ENCODE measurements around the gene TYSND1.
"Not testable (repeated sequence)": the region's sequence is repeated elsewhere in the genome, so short reads cannot be mapped to it uniquely, and the experiment has no call there.

Gene TYSND1

GRCh38 chr10:70132098-70133029 is 14.1 kb downstream of the TYSND1 start, which contains the start of gene AIFM2:
Gene AIFM2 (minus strand): TSS chr10:70132825. CDS start chr10:70124084, 8,741 bp downstream.
- peak; percentile 91 for DNase-seq (ENCODE audit: low spot score)

GRCh38 chr10:70131560-70131937 is 15.0 kb downstream of the TYSND1 start:
- DNase-seq (ENCODE audit: low spot score): no peak

GRCh38 chr10:70130878-70131559 is 15.5 kb downstream of the TYSND1 start:
- no peak for DNase-seq (ENCODE audit: low spot score)

DNA sequence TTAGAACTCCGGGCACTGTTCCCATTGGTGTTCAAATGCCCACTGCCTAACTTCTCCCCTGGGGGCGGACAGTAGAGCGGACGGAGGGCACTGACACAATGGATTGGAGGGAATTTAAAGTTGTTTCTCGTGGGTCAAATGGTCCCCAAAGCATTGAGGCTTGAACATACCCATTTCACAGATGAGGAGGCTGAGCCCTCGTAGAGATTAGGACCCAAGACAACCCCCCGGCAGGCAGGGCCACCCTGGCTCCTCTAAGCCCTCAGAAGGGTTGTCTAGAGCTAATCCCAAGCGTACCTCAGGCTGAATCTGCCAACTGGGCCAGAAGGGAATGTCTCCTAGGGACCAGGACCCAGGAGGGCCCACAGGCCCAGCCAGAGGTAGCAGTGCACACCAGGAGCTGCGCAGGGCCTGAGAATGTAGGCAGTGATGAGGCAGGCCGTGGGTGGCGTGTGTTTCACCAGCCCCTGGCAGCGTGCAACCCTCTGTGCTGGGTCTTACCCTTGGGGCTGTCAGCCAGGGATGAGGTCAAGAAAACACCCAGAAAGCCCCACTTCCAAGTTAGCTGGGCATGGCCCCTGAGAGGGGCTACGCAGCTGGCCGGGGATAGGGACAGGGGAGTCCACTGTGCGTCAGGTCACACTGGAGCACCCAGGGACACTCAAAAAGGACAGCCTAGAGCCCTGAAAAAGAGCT is 19.7 kb downstream of the TYSND1 start:
- no peak for DNase-seq (ENCODE audit: low spot score)

DNA sequence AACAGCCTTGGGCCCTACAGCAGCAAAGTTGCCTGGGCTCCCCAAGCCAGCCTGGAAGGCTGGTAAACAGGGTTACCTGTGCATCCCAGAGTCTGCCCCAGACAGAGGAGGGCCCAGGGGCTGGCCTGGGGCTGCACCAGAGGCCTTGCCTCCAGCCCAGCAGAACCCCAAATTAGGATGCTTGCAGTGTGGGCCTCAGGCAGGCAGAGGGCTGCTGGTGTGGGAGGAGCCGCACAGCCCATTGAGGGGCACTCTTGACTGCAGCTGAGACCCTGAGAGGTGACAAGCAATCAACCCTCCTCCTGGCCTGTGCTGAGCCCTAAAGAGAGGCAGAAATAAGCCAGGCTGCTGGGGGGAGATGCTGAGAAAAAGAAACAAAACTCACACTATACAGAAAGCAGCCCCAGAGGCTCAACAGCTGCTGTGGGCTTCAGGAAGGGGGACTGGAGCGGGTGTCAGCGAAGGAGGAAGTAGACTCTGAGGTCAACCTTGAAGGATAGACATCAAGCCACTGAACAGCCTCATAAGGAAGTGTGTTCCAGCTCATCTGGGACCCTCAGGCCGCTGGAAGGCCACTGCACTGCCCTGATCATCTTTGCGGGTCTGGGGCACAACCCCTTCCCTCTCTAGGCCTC is 20.5 kb downstream of the TYSND1 start:
- DNase-seq (ENCODE audit: low spot score): no peak

DNA sequence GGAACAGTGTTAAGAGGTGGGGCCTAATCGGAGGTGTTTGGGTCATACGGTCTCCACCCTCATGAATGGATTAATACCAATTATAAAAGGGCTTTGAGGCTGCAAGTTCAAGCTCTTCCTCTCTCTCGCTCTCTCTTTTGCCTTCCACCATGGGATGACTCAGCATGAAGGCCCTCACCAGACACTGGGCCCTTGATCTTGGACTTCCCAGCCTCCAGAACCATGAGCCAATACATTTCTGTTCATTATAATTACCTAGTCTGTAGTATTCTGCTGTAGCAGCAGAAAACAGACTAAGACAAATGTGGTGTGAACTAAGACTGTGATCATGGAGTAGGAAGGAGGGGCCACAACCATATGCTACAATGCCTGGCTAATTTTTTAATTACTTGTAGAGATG is 21.6 kb downstream of the TYSND1 start:
- DNase-seq (ENCODE audit: low spot score): no peak

- DNase-seq (ENCODE audit: low spot score): no peak
Measured at GRCh38 chr10:70124415-70124814, 22.1 kb downstream of the TYSND1 start.

DNA sequence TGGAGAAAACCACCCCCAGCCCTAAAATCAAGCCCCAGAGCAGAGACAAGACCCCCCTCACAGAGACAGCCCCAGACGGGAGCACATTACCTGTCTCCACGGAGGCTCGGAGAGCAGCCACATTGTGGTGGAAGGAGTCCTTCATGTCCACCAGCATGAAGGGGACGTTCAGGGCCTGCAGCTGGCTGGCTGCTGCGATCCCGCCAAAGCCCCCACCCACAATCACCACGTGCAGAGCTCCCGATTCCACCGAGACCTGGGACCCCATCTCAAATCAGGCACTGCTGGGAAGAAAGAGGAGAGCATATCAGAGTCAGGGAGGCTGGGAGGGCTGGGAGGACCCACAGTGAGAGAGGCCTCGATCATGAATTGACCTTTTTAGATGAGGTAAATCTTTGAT is 22.7 kb downstream of the TYSND1 start:
- no peak for DNase-seq (ENCODE audit: low spot score)

DNA sequence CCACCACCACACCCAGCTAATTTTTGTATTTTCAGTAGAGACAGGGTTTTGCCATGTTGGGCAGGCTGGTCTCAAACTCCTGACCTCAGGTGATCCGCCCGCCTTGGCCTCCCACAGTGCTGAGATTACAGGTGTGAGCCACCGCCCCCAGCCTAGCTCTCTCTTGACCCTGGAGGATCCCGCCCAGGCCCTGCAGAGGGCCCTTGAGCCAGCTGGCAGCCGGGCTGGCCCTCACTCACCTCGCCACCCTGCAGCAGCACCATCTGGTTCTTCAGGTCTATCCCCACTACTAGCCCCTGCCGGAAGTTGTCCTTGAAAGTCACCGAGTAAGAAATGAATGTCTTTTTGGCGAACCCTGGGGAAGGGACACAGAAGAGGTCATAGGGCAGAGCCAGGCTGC is 23.3 kb downstream of the TYSND1 start:
- not testable (repeated sequence) for DNase-seq (ENCODE audit: low spot score)

DNA sequence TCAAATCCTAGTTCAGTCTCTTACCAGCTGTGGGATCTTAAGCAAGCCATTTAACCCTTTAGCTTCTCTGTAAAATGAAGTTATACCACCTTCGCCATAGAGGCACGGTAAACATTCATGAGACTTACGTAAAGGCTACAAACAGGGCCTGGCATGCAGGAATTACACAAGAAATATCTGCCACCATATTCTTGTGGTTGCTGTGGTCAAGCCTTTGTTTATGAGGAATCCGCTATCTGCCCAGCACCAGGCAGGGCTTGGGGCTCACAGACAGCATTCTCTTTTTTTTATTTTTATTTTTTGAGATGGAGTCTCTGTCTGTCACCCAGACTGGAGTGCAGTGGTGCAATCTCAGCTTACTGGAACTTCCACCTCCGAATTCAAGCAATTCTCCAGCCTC is 23.8 kb downstream of the TYSND1 start:
- no peak for DNase-seq (ENCODE audit: low spot score)

DNA sequence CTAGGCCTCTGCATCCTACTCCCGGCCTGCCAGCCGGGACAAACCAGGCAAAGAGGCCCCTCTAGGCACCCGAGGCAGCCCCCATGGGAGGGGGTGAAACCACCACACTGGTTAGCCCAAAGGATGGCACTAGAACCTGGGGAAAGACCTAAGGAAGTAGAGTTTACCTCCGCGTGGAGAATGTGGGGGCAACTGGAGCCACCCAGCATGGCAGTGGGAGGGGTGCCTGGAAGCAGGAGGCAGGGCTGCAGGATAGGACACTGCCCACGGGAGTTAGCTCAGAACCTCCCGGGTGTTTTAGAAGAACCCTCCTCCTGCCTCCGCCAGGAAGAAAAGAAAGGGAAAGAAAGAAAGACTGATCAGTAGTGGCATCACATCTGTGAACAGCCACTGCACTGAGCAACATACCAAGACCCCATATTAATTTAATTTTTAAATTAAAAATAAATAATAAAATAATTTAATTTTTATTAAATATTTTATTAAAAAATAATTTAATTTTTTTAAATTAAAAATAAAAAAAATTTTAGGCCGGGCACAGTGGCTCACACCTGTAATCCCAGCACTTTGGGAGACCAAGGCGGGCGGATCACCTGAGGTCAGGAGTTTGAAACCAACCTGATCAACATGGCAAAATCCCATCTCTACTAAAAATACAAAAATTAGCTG is 25.1 kb downstream of the TYSND1 start:
- no peak for DNase-seq (ENCODE audit: low spot score)

- DNase-seq (ENCODE audit: low spot score): no peak
Measured at GRCh38 chr10:70120417-70120816, 26.1 kb downstream of the TYSND1 start.

- no peak for DNase-seq (ENCODE audit: low spot score)
Measured at GRCh38 chr10:70119623-70120022, 26.9 kb downstream of the TYSND1 start.

GRCh38 chr10:70119197-70119596 is 27.3 kb downstream of the TYSND1 start:
- DNase-seq (ENCODE audit: low spot score): no peak

DNA sequence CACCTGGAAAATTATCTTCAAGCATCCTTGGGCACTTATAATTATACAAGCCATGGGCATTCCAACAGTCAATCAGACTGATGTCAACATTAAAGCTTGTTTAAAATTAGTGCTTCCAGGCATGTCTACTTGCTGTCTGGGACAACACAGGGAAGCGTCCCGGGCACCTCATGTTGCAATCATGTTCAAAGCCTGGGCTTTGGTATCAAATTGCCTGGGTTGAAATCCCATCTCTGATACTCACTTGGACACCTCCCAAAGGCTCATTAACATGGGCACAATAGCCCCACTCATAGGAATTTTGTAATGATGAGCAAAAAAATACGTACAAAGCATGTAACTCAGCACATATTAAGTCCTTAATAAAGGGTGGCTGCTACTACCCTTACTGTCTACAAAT is 28.3 kb downstream of the TYSND1 start:
- DNase-seq (ENCODE audit: low spot score): no peak

- DNase-seq (ENCODE audit: low spot score): no peak
Measured at GRCh38 chr10:70117646-70118045, 28.9 kb downstream of the TYSND1 start.

GRCh38 chr10:70115948-70116682 is 30.4 kb downstream of the TYSND1 start:
- DNase-seq (ENCODE audit: low spot score): peak; percentile 90

- DNase-seq (ENCODE audit: low spot score): no peak
Measured at GRCh38 chr10:70114902-70115301, 31.6 kb downstream of the TYSND1 start.

DNA sequence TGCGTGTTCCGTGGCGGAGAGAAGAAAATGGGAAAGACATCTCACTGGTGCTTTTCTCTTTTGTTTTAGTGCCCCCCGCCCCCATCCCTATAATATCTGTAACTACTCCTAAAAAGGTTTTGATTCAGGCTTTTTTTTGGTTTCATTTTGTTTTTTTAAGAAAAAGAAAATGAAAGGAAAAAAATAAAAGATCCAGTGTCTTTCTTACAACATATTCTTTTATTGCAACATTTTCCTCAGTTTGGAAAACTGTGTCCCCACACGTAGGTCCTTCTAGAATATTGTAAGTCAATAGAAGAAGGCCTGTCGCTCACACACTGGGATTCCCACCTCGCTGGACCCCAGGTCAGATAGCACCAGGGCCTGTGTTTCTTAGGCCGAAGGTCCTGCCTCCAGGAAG is 34.4 kb downstream of the TYSND1 start:
- no peak for DNase-seq (ENCODE audit: low spot score)

GRCh38 chr10:70111496-70111895 is 35.0 kb downstream of the TYSND1 start:
- DNase-seq (ENCODE audit: low spot score): no peak

All from iPS-NIHi11 (cell line).